Transverse colon (tissue), 4 donors: ENCODE measurements around the gene TMC2.

Experiments
- POLR2A ChIP-seq: fragments of 450-650 bp; IDR thresholded peaks from one replicate; pipeline ENCODE4 v1.6.1; 2016; ENCODE audit warnings: antibody characterized with exemption, mild to moderate bottlenecking, moderate library complexity
- POLR2AphosphoS5 ChIP-seq, 3 donors: sonication (generic); formaldehyde crosslinking; IDR thresholded peaks; one replicate each; pipeline ENCODE4 v1.6.1; 2016; ENCODE audit warnings: antibody characterized with exemption in 3 of 3
- TF ChIP-seq, protein P1 (sequence below), 5 experiments: fragments of 200-600 bp in 3 of 5; fragments of 450-650 bp in 2 of 5; sonication (generic) in 3 of 5; IDR thresholded peaks; 1 replicate in 2 of 5; 2 replicates in 3 of 5; pipeline ENCODE4 v1.5.1; 2016 to 2017; ENCODE audit warnings: antibody characterized with exemption in 5 of 5, inconsistent platforms in 3 of 5, mild to moderate bottlenecking in 2 of 5, moderate library complexity in 1 of 5

DNA sequence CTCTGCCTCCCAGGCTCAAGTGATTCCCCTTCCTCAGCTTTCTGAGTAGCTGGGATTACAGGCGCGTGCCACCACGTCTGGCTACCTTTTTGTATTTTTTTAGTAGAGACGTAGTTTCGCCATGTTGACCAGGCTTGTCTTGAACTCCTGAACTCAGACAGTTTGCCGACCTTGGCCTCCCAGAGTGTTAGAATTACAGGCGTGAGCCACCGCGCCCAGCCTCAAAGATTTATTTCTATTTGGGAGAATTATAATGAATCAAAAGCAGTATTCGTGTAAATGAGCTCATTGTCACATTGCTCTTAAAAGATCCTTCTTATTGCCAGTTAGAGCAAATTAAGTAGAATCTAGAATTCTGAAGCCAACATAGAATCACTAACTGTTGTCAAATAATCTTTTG lies 18.3 kb upstream of the TMC2 start:
- TF ChIP-seq POLR2A, result no peak
- TF ChIP-seq, protein P1, sequence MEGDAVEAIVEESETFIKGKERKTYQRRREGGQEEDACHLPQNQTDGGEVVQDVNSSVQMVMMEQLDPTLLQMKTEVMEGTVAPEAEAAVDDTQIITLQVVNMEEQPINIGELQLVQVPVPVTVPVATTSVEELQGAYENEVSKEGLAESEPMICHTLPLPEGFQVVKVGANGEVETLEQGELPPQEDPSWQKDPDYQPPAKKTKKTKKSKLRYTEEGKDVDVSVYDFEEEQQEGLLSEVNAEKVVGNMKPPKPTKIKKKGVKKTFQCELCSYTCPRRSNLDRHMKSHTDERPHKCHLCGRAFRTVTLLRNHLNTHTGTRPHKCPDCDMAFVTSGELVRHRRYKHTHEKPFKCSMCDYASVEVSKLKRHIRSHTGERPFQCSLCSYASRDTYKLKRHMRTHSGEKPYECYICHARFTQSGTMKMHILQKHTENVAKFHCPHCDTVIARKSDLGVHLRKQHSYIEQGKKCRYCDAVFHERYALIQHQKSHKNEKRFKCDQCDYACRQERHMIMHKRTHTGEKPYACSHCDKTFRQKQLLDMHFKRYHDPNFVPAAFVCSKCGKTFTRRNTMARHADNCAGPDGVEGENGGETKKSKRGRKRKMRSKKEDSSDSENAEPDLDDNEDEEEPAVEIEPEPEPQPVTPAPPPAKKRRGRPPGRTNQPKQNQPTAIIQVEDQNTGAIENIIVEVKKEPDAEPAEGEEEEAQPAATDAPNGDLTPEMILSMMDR (IDR thresholded peaks at IDR 0.05), result no peak
- no peak for TF ChIP-seq POLR2AphosphoS5 (IDR thresholded peaks at IDR 0.05)
